Naive thymus-derived CD4-positive, alpha-beta T cell (primary cell): ENCODE measurements around the gene ATP10D. TPM values are rescaled to one million over a fixed set of nuclear protein-coding genes. Genes with fewer than 3 reads are reported as not detected.

Experiments
- ATAC-seq: fragments of 150-1000 bp; cut with Tn5 transposase; 2 replicates; pipeline ENCODE4 v1.10.0; 2021; ENCODE audit warnings: mild to moderate bottlenecking, moderate library complexity
- CTCF ChIA-PET: fragments of 350-600 bp; sonication (Branson Sonifier 250); formaldehyde crosslinking; loops from one replicate; lab custom pipeline; 2021; ENCODE audit warnings: antibody characterized with exemption; lab: Charles Lee
- POLR2A ChIA-PET: fragments of 350-600 bp; sonication (Branson Sonifier 250); formaldehyde crosslinking; loops from one replicate; lab custom pipeline; 2021; ENCODE audit warnings: antibody characterized with exemption, inconsistent platforms; lab: Charles Lee
- DNase-seq, 9 donors: peaks; one replicate each; pipeline versions ENCODE4 v3.0.0 to v3.0.0-alpha.2; 2020 to 2022; ENCODE audit warnings: mixed read lengths in 1 of 9
- H3K27ac ChIP-seq: one replicate; pipeline ENCODE4 v1.7.0; 2013; ENCODE audit warnings: mild to moderate bottlenecking, low read depth, low read length, moderate library complexity
- H3K27me3 ChIP-seq, 2 donors: one replicate each; pipeline ENCODE4 v1.7.0; 2013; ENCODE audit warnings: low read length in 2 of 2, mild to moderate bottlenecking in 2 of 2, moderate library complexity in 2 of 2; ENCODE audit not compliant: control insufficient read depth in 2 of 2, insufficient read depth in 2 of 2
- H3K36me3 ChIP-seq, 3 experiments: 1 replicate in 2 of 3; 2 replicates in 1 of 3; pipeline ENCODE4 v1.7.0; 2013; ENCODE audit warnings: low read length in 3 of 3, mild to moderate bottlenecking in 3 of 3, moderate library complexity in 1 of 3; ENCODE audit not compliant: insufficient read depth in 3 of 3, control insufficient read depth in 2 of 3
- H3K4me1 ChIP-seq, 2 donors: one replicate each; pipeline ENCODE4 v1.7.0; 2013; ENCODE audit warnings: low read length in 2 of 2, mild to moderate bottlenecking in 2 of 2, moderate library complexity in 1 of 2; ENCODE audit not compliant: control insufficient read depth in 2 of 2, insufficient read depth in 2 of 2
- H3K4me3 ChIP-seq: 2 replicates; pipeline ENCODE4 v1.7.0; 2013; ENCODE audit warnings: mild to moderate bottlenecking, low read length
- H3K9me3 ChIP-seq, 3 experiments: 1 replicate in 2 of 3; 2 replicates in 1 of 3; pipeline ENCODE4 v1.7.0; 2013; ENCODE audit warnings: low read length in 3 of 3; ENCODE audit not compliant: control insufficient read depth in 2 of 3
- H3K27ac Mint-ChIP-seq, 9 donors: one replicate each; pipeline ENCODE4 v1.8.0; 2020 to 2022; ENCODE audit warnings: mixed read lengths in 9 of 9, mild to moderate bottlenecking in 8 of 9, moderate library complexity in 5 of 9, inconsistent platforms in 2 of 9
- H3K27me3 Mint-ChIP-seq, 5 donors: one replicate each; pipeline ENCODE4 v1.8.0; 2021 to 2022; ENCODE audit warnings: mixed read lengths in 5 of 5, mild to moderate bottlenecking in 1 of 5
- H3K36me3 Mint-ChIP-seq, 5 donors: one replicate each; pipeline ENCODE4 v1.8.0; 2020 to 2022; ENCODE audit warnings: mixed read lengths in 5 of 5, mild to moderate bottlenecking in 3 of 5, inconsistent platforms in 1 of 5
- H3K4me1 Mint-ChIP-seq, 7 donors: one replicate each; pipeline ENCODE4 v1.8.0; 2020 to 2022; ENCODE audit warnings: mixed read lengths in 7 of 7, mild to moderate bottlenecking in 3 of 7, inconsistent platforms in 1 of 7
- H3K4me3 Mint-ChIP-seq, 10 donors: one replicate each; pipeline ENCODE4 v1.8.0; 2020 to 2022; ENCODE audit warnings: mild to moderate bottlenecking in 10 of 10, mixed read lengths in 10 of 10, moderate library complexity in 6 of 10, inconsistent platforms in 2 of 10
- H3K9me3 Mint-ChIP-seq, 11 donors: one replicate each; pipeline ENCODE4 v1.8.0; 2020 to 2022; ENCODE audit warnings: mixed read lengths in 11 of 11, mild to moderate bottlenecking in 4 of 11, inconsistent platforms in 1 of 11, moderate library complexity in 1 of 11
- intact Hi-C, 2 donors: fragments of 100-400 bp; cut with micrococcal nuclease; formaldehyde crosslinking; loops; one replicate each; pipeline ENCODE4 v1.15.1; 2023
- polyA plus RNA-seq, 2 donors: library from polyadenylated mRNA; unstranded; fragments of 300-500 nt; fragmentation: Illumina TruSeq; gene quantifications; one replicate each; pipeline ENCODE4 v1.2.3, GENCODE V29; 2021
- total RNA-seq, 6 experiments: library from RNA in 5 of 6; stranded (reverse) in 5 of 6; gene quantifications; 1 replicate in 5 of 6; 2 replicates in 1 of 6; pipeline ENCODE4 v1.2.3 and lab custom pipeline; 2021 to 2026

ATP10D gene
- total and polyA plus RNA-seq, 7 experiments from 2014 or later = 0.45 to 29.0 (median 3.4) TPM

GRCh38 chr4:47567511-47567910 lies 82.4 kb downstream of the ATP10D start:
- ATAC-seq = no peak
- no peaks in the 10 kb centered on the region for H3K27me3 Mint-ChIP-seq
- intact Hi-C loops = loop anchor here in 1 of 2 donors (10.0 kb wide), 2 partner anchors 183 to 443 kb away; no protein-coding TSS in a partner anchor
- no peak overlapping the region for H3K27ac Mint-ChIP-seq
- H3K9me3 ChIP-seq = no peaks in the 10 kb centered on the region
- no peaks in the 10 kb centered on the region for H3K36me3 ChIP-seq
- CTCF ChIA-PET = no interaction called here
- no peaks in the 10 kb centered on the region for H3K27me3 ChIP-seq
- POLR2A ChIA-PET = no interaction called here
- peaks cover 0 to 17% (median 14%) of the 10 kb centered on the region in 5 donors for H3K36me3 Mint-ChIP-seq
- no peak overlapping the region for H3K27ac ChIP-seq
- H3K4me1 Mint-ChIP-seq = peaks cover 0 to 7% (median 5%) of the 10 kb centered on the region in 7 donors
- no peaks in the 10 kb centered on the region for H3K9me3 Mint-ChIP-seq
- H3K4me3 Mint-ChIP-seq = no peak overlapping the region
- peaks cover 0 to 6% of the 10 kb centered on the region in 2 donors for H3K4me1 ChIP-seq
- no peak overlapping the region for H3K4me3 ChIP-seq
- DNase-seq = no peak

GRCh38 chr4:47570816-47571215 lies 85.7 kb downstream of the ATP10D start:
- CTCF ChIA-PET = no interaction called here
- DNase-seq = no peak
- Histone ChIP-seq H3K4me3 (no peak overlapping the region), H3K27ac (no peak overlapping the region), H3K27me3 (no peaks in the 10 kb centered on the region), H3K4me1 (no peaks in the 10 kb centered on the region), H3K9me3 (no peaks in the 10 kb centered on the region), H3K36me3 (no peaks in the 10 kb centered on the region)
- Mint-ChIP-seq H3K9me3 (no peaks in the 10 kb centered on the region), H3K4me3 (no peak overlapping the region), H3K27me3 (no peaks in the 10 kb centered on the region), H3K27ac (no peak overlapping the region), H3K36me3 (peaks cover 0 to 25% (median 19%) of the 10 kb centered on the region in 5 donors), H3K4me1 (no peaks in the 10 kb centered on the region)
- POLR2A ChIA-PET = no interaction called here
- intact Hi-C loops = no loop called here
- no peak for ATAC-seq

- peaks cover 0 to 38% (median 33%) of the 10 kb centered on the region in 5 donors for H3K36me3 Mint-ChIP-seq
- intact Hi-C loops = no loop called here
- DNase-seq (no peak), ATAC-seq (no peak)
- Histone ChIP-seq H3K9me3 (no peaks in the 10 kb centered on the region), H3K4me3 (no peak overlapping the region), H3K36me3 (no peaks in the 10 kb centered on the region), H3K27ac (no peak overlapping the region), H3K27me3 (no peaks in the 10 kb centered on the region), H3K4me1 (no peaks in the 10 kb centered on the region)
- H3K27me3 Mint-ChIP-seq = no peaks in the 10 kb centered on the region
- POLR2A ChIA-PET = no interaction called here
- H3K27ac Mint-ChIP-seq = no peak overlapping the region
- no peaks in the 10 kb centered on the region for H3K9me3 Mint-ChIP-seq
- H3K4me3 Mint-ChIP-seq = no peak overlapping the region
- CTCF ChIA-PET = interaction anchor here (0.6 to 0.9 kb wide), 3 partner anchors 8 to 71 kb away, joined by 3 to 4 read pairs (median 3); no protein-coding TSS in a partner anchor
- H3K4me1 Mint-ChIP-seq = no peaks in the 10 kb centered on the region
Observed at GRCh38 chr4:47572981-47573380, 87.9 kb downstream of the ATP10D start.

- Mint-ChIP-seq H3K4me1 (no peaks in the 10 kb centered on the region), H3K27me3 (no peaks in the 10 kb centered on the region), H3K4me3 (no peak overlapping the region), H3K36me3 (peaks cover 0 to 47% (median 33%) of the 10 kb centered on the region in 5 donors), H3K27ac (no peak overlapping the region), H3K9me3 (no peaks in the 10 kb centered on the region)
- H3K36me3 ChIP-seq = no peaks in the 10 kb centered on the region
- CTCF ChIA-PET = no interaction called here
- DNase-seq (no peak), ATAC-seq (no peak)
- no peaks in the 10 kb centered on the region for H3K27me3 ChIP-seq
- H3K9me3 ChIP-seq = no peaks in the 10 kb centered on the region
- H3K27ac ChIP-seq = no peak overlapping the region
- H3K4me1 ChIP-seq = no peaks in the 10 kb centered on the region
- intact Hi-C loops = no loop called here
- H3K4me3 ChIP-seq = no peak overlapping the region
- POLR2A ChIA-PET = no interaction called here
Observed at GRCh38 chr4:47577779-47578553, 92.9 kb downstream of the ATP10D start.

- H3K4me3 Mint-ChIP-seq = no peak overlapping the region
Observed at GRCh38 chr4:47579235-47579634, 94.2 kb downstream of the ATP10D start.

GRCh38 chr4:47590325-47590724 lies 105.2 kb downstream of the ATP10D start:
- Mint-ChIP-seq H3K36me3 (peaks cover 0 to 41% (median 30%) of the 10 kb centered on the region in 5 donors), H3K27ac (no peak overlapping the region), H3K9me3 (peaks cover 0 to 15% (median 6%) of the 10 kb centered on the region in 11 donors), H3K4me1 (no peaks in the 10 kb centered on the region), H3K4me3 (no peak overlapping the region), H3K27me3 (peaks cover 0 to 4% (median 0%) of the 10 kb centered on the region in 5 donors)
- ChIA-PET CTCF (no interaction called here), POLR2A (no interaction called here)
- Histone ChIP-seq H3K4me1 (no peaks in the 10 kb centered on the region), H3K9me3 (no peaks in the 10 kb centered on the region), H3K36me3 (peaks cover 0 to 4% (median 0%) of the 10 kb centered on the region in 3 experiments), H3K27ac (no peak overlapping the region), H3K27me3 (no peaks in the 10 kb centered on the region), H3K4me3 (no peak overlapping the region)
- ATAC-seq = no peak
- intact Hi-C loops = no loop called here
- DNase-seq = no peak

More at GRCh38 chr4:47579235-47579634, 94.2 kb downstream of the ATP10D start:
- H3K4me1 Mint-ChIP-seq = no peaks in the 10 kb centered on the region
- H3K36me3 Mint-ChIP-seq = peaks cover 0 to 46% (median 29%) of the 10 kb centered on the region in 5 donors
- no peak overlapping the region for H3K27ac Mint-ChIP-seq
- Histone ChIP-seq H3K4me1 (no peaks in the 10 kb centered on the region), H3K9me3 (no peaks in the 10 kb centered on the region), H3K4me3 (no peak overlapping the region), H3K27me3 (no peaks in the 10 kb centered on the region), H3K36me3 (no peaks in the 10 kb centered on the region), H3K27ac (no peak overlapping the region)
- H3K9me3 Mint-ChIP-seq = no peaks in the 10 kb centered on the region
- DNase-seq = no peak
- ChIA-PET CTCF (no interaction called here), POLR2A (no interaction called here)
- H3K27me3 Mint-ChIP-seq = no peaks in the 10 kb centered on the region
- no peak for ATAC-seq
- intact Hi-C loops = no loop called here

GRCh38 chr4:47597696-47598095 lies 112.6 kb downstream of the ATP10D start:
- no peaks in the 10 kb centered on the region for H3K36me3 ChIP-seq
- Mint-ChIP-seq H3K9me3 (no peaks in the 10 kb centered on the region), H3K27me3 (peaks cover 0 to 2% (median 0%) of the 10 kb centered on the region in 5 donors), H3K27ac (no peak overlapping the region), H3K4me1 (no peaks in the 10 kb centered on the region), H3K36me3 (peaks cover 0 to 4% (median 0%) of the 10 kb centered on the region in 5 donors), H3K4me3 (no peak overlapping the region)
- no peaks in the 10 kb centered on the region for H3K4me1 ChIP-seq
- ATAC-seq (no peak), DNase-seq (no peak)
- ChIA-PET POLR2A (no interaction called here), CTCF (no interaction called here)
- intact Hi-C loops = no loop called here
- H3K27ac ChIP-seq = no peak overlapping the region
- no peaks in the 10 kb centered on the region for H3K9me3 ChIP-seq
- no peak overlapping the region for H3K4me3 ChIP-seq
- no peaks in the 10 kb centered on the region for H3K27me3 ChIP-seq
